Activated T-helper 1 cell treated with anti-CD3 and anti-CD28 coated beads, Interleukin-12 subunit alpha, Interleukin-12 subunit beta, Interleukin-2, Interleukin-4 antibody, amounts not matched to agents 30 ng/mL and 10 ng/mL and 1 ng/mL, durations not matched to agents 14 hours and 24 hours and 36 hours (primary cell): ENCODE results near the gene RUFY4. TPM values are rescaled to one million over a fixed set of nuclear protein-coding genes. Genes with fewer than 3 reads are reported as not detected.

Experiments
- DNase-seq: peaks from one replicate; pipeline ENCODE4 v3.0.0; 2021; ENCODE audit warnings: low spot score
- H3K27ac Mint-ChIP-seq: one replicate; pipeline ENCODE4 v1.8.0; 2021; ENCODE audit warnings: mild to moderate bottlenecking, mixed read lengths
- H3K27me3 Mint-ChIP-seq: one replicate; pipeline ENCODE4 v1.8.0; 2022; ENCODE audit warnings: mild to moderate bottlenecking, moderate library complexity, mixed read lengths; ENCODE audit not compliant: insufficient read depth
- H3K36me3 Mint-ChIP-seq: one replicate; pipeline ENCODE4 v1.8.0; 2021; ENCODE audit warnings: low read depth, mixed read lengths
- H3K4me1 Mint-ChIP-seq: one replicate; pipeline ENCODE4 v1.8.0; 2021; ENCODE audit warnings: low read depth, mixed read lengths
- H3K4me3 Mint-ChIP-seq: one replicate; pipeline ENCODE4 v1.8.0; 2021; ENCODE audit warnings: mild to moderate bottlenecking, moderate library complexity, mixed read lengths
- H3K9me3 Mint-ChIP-seq: one replicate; pipeline ENCODE4 v1.8.0; 2021; ENCODE audit warnings: mixed read lengths
- intact Hi-C: fragments of 100-400 bp; cut with micrococcal nuclease; formaldehyde crosslinking; loops from one replicate; pipeline ENCODE4 v1.15.1; 2024
- total RNA-seq: library from RNA; stranded (reverse); gene quantifications from 2 replicates; pipeline ENCODE4 v1.2.3, GENCODE V29; 2022

Gene RUFY4
- total RNA-seq, 1 donor from 2014 or later, result 0.67 TPM

DNA sequence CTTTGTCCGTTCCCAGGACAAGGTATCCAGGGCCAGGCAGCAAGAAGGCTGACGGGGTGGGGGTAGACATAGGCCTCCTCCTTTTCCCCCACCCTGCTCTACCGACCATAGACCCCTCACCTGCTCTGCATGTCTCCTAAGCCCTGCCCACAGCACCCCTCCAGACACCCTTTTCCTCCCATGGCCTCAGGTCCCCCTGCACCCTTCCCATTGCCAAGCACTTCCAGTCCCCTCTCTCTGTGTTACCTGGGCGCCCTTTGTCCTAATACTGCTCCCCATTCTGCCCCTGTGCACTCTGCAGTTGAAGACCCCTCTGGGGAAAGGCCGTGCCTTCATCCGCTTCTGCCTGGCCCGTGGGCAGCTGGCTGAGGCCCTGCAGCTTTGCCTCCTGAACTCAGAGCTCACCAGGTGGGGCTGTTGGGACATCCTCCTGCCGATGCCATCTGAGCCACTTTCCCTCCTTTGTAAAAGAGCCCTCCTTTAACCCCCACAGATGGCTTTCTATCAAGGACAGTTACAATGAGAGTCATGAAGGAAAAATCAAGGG lies 3.5 kb downstream of the RUFY4 start:
- intact Hi-C loops, result no loop called here

GRCh38 chr2:218073185-218073584 lies 4.1 kb downstream of the RUFY4 start:
- no peak for DNase-seq
- H3K4me1 Mint-ChIP-seq, result peaks cover 8% of the 10 kb centered on the region
- no peak overlapping the region for H3K27ac Mint-ChIP-seq
- intact Hi-C loops, result no loop called here
- H3K36me3 Mint-ChIP-seq, result no peaks in the 10 kb centered on the region
- no peaks in the 10 kb centered on the region for H3K9me3 Mint-ChIP-seq
- H3K4me3 Mint-ChIP-seq, result no peak overlapping the region
- H3K27me3 Mint-ChIP-seq, result peaks cover 5% of the 10 kb centered on the region

More for the DNA sequence above, 3.5 kb downstream of the RUFY4 start:
- H3K27me3 Mint-ChIP-seq, result peaks cover 5% of the 10 kb centered on the region
- no peak for DNase-seq
- H3K4me1 Mint-ChIP-seq, result peaks cover 8% of the 10 kb centered on the region
- H3K9me3 Mint-ChIP-seq, result no peaks in the 10 kb centered on the region
- no peaks in the 10 kb centered on the region for H3K36me3 Mint-ChIP-seq
- no peak overlapping the region for H3K27ac Mint-ChIP-seq
- H3K4me3 Mint-ChIP-seq, result no peak overlapping the region

DNA sequence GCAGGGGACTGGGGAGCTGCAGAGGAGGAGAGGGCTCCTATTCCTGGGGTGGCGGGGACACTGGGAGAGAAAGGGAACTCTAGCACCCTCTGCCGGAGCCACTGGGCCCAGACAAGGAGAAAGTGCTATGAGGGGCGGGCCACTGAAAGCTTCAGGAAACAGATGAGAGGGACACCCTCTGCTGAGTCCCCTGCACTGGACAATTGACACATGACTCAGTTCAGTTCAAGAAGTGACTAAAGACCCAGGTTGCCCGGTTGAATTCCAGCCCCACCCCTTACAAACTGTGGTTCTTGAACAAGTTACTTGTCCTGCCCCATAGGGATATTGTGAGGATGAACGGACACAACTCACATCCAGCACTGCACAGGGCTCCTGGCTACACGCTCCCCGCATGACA lies 5.0 kb downstream of the RUFY4 start:
- Mint-ChIP-seq H3K27ac (no peak overlapping the region), H3K27me3 (peaks cover 1% of the 10 kb centered on the region), H3K9me3 (no peaks in the 10 kb centered on the region), H3K4me3 (no peak overlapping the region), H3K4me1 (peaks cover 2% of the 10 kb centered on the region), H3K36me3 (no peaks in the 10 kb centered on the region)
- no peak for DNase-seq
- intact Hi-C loops, result no loop called here

- H3K36me3 Mint-ChIP-seq, result no peaks in the 10 kb centered on the region
- H3K9me3 Mint-ChIP-seq, result no peaks in the 10 kb centered on the region
- no peaks in the 10 kb centered on the region for H3K4me1 Mint-ChIP-seq
- peaks cover 1% of the 10 kb centered on the region for H3K27me3 Mint-ChIP-seq
- no peak overlapping the region for H3K4me3 Mint-ChIP-seq
- intact Hi-C loops, result no loop called here
- H3K27ac Mint-ChIP-seq, result no peak overlapping the region
- DNase-seq, result no peak
Measured at GRCh38 chr2:218075975-218076811, 7.1 kb downstream of the RUFY4 start.

DNA sequence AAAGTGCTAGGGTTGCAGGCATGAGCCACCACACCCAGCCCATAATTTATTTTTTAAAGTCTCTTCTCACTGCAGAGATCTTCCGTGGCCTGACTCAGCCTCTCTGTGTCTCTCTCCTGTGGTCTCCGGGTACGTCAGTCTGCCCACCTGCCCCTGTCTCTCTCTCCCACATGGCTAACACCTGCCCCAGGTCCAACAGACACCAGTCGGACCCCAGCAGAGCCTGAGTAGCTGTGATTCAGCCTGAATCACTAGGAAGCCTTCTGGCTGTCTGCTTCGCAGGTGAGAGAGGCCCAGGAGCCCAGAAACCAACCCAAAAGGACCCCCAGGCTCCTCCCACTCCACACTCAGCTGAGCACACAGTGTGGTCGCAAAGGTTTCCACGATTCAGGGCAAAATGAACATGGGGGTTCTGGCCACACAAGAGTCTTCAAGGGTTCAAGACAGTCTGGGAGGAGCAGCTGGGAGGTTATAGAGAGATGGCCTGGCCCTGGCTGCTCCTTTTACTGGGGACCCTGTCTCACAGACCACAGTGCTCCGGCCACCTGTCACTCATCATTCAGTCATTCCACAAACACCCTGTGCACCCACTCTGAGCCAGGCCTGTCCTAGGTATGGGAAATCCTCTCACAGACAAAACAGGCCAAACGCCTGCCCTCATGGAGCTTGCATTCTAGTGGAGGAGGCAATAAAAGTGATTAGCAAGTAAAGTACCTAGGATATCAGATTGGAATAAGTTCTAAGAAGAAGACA lies 8.6 kb downstream of the RUFY4 start:
- H3K36me3 Mint-ChIP-seq, result no peaks in the 10 kb centered on the region

GRCh38 chr2:218079943-218080913 lies 11.2 kb downstream of the RUFY4 start:
- Mint-ChIP-seq H3K4me3 (no peak overlapping the region), H3K27ac (no peak overlapping the region), H3K27me3 (peaks cover under 1% of the 10 kb centered on the region), H3K36me3 (no peaks in the 10 kb centered on the region), H3K9me3 (peaks cover 2% of the 10 kb centered on the region), H3K4me1 (no peaks in the 10 kb centered on the region)
- DNase-seq, result no peak
- intact Hi-C loops, result no loop called here

More for the DNA sequence above, 8.6 kb downstream of the RUFY4 start:
- Mint-ChIP-seq H3K27me3 (peaks cover 1% of the 10 kb centered on the region), H3K9me3 (no peaks in the 10 kb centered on the region), H3K4me1 (no peaks in the 10 kb centered on the region), H3K4me3 (no peak overlapping the region), H3K27ac (no peak overlapping the region)
- DNase-seq, result no peak
- intact Hi-C loops, result no loop called here

- peaks cover 10% of the 10 kb centered on the region for H3K9me3 Mint-ChIP-seq
- H3K27ac Mint-ChIP-seq, result no peak overlapping the region
- no peaks in the 10 kb centered on the region for H3K4me1 Mint-ChIP-seq
- H3K36me3 Mint-ChIP-seq, result no peaks in the 10 kb centered on the region
- intact Hi-C loops, result no loop called here
- H3K27me3 Mint-ChIP-seq, result peaks cover 1% of the 10 kb centered on the region
- no peak overlapping the region for H3K4me3 Mint-ChIP-seq
- no peak for DNase-seq
Measured at GRCh38 chr2:218081063-218081462, 12.0 kb downstream of the RUFY4 start.

DNA sequence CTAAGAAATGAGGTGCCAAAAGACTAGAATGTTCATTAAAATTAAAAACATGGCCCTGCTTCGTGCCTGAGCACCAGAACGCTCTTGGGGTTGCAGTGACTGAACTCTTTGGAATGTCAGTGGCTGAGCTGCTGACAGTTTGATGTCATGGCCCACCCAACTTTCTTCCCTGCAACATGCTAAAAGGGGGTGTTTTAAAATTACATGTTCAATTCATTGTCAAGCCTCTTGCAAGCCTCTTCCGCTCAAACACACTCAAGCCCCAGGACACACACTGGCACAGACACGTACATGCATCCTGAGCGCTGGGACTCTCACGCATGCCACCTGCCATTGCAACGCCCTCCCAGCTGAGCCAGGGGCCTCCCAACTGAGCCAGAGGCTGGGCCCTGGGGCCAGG lies 12.6 kb downstream of the RUFY4 start:
- peaks cover 16% of the 10 kb centered on the region for H3K9me3 Mint-ChIP-seq
- DNase-seq, result no peak
- no peaks in the 10 kb centered on the region for H3K36me3 Mint-ChIP-seq
- intact Hi-C loops, result no loop called here
- H3K4me3 Mint-ChIP-seq, result no peak overlapping the region
- no peaks in the 10 kb centered on the region for H3K4me1 Mint-ChIP-seq
- H3K27me3 Mint-ChIP-seq, result peaks cover 4% of the 10 kb centered on the region
- no peak overlapping the region for H3K27ac Mint-ChIP-seq

DNA sequence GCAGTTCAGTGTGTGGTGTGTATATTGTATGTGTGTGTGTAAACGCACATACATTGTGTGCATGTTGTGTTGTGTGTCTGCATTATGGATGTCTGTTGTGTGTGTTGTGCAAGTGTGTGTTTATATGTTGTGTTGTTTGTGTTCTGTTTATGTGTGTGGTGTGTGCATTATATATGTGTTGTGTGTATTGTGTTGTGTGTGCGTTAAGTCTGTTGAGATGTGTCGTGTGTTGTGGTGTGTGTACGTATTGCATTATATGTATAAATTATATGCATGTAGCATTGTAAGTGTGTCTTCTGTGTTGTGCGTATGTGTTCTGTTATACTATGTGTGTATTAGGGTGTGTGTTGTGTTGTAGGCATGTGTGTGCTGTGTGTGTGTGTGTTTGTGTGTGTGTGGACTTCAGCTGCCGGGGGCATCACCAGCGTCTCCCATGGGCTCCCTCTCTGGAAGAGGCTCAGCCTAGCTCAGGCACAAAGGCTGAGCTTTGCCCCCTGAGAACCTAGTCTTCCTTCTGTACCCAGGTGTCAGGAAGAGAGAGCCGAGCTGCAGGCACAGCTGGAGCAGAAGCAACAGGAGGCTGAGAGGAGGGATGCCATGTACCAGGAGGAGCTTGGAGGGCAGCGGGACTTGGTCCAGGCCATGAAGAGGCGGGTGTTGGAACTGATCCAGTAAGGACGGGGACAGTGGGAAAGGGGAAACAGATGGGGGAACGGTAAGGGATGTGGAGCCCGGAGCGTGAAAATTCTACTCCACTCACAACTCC lies 13.7 kb downstream of the RUFY4 start:
- Mint-ChIP-seq H3K4me1 (no peaks in the 10 kb centered on the region), H3K27ac (no peak overlapping the region), H3K4me3 (no peak overlapping the region), H3K36me3 (no peaks in the 10 kb centered on the region), H3K9me3 (peaks cover 17% of the 10 kb centered on the region), H3K27me3 (peaks cover 4% of the 10 kb centered on the region)
- DNase-seq, result no peak
- intact Hi-C loops, result no loop called here

DNA sequence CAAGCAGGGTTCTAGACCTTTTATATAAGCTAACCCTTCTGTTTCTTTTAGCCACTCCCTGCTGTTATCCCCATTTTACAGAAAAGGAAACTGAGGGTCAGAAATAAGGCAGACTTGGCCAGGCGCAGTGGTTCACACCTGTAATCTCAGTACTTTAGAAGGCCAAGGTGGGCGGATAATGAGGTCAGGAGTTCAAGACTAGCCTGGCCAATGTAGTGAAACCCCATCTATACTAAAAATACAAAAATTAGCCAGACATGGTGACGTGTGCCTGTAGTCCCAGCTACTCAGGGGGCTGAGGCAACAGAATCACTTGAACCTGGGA lies 14.3 kb downstream of the RUFY4 start:
- Mint-ChIP-seq H3K4me3 (no peak overlapping the region), H3K36me3 (no peaks in the 10 kb centered on the region), H3K9me3 (peaks cover 17% of the 10 kb centered on the region), H3K27me3 (peaks cover 4% of the 10 kb centered on the region), H3K27ac (no peak overlapping the region), H3K4me1 (no peaks in the 10 kb centered on the region)
- intact Hi-C loops, result no loop called here
- no peak for DNase-seq

DNA sequence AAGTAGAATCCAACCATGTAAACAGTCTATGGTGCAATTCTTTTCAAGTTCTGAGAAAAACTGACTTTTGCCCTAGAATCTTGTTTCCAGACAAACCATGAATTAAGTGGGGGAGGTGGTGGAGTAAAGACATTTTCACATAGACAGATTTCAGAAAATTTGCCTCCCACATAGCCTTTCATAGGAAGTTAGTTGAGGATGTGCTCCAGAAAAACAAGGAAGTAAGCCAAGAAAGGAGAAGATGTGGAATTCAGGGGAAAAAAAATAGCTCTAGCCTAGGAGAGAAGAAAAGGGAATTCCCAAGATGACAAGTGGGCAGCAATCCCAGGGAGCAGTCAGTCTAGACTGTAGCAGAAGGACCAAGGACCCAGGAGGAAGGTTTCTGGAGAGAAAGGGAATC lies 17.4 kb downstream of the RUFY4 start:
- Mint-ChIP-seq H3K36me3 (no peaks in the 10 kb centered on the region), H3K4me1 (no peaks in the 10 kb centered on the region), H3K27me3 (peaks cover 7% of the 10 kb centered on the region), H3K27ac (no peak overlapping the region), H3K4me3 (no peak overlapping the region), H3K9me3 (peaks cover 17% of the 10 kb centered on the region)
- no peak for DNase-seq
- intact Hi-C loops, result no loop called here

- intact Hi-C loops, result no loop called here
- Mint-ChIP-seq H3K4me3 (no peak overlapping the region), H3K27ac (no peak overlapping the region), H3K4me1 (no peaks in the 10 kb centered on the region), H3K27me3 (peaks cover 7% of the 10 kb centered on the region), H3K9me3 (peaks cover 17% of the 10 kb centered on the region), H3K36me3 (no peaks in the 10 kb centered on the region)
- DNase-seq, result no peak
Measured at GRCh38 chr2:218089259-218089658, 20.2 kb downstream of the RUFY4 start.
